Limb (tissue), 2 donors: ENCODE data around the gene NRCAM.
A peak's percentile ranks its signal among the peaks of the same experiment; 100 is the strongest.

ENCODE experiments used
- DNase-seq, 2 donors: peaks; one replicate each; pipeline ENCODE4 v3.0.0-alpha.2; 2016; ENCODE audit errors: extremely low spot score in 2 of 2

NRCAM gene

DNA sequence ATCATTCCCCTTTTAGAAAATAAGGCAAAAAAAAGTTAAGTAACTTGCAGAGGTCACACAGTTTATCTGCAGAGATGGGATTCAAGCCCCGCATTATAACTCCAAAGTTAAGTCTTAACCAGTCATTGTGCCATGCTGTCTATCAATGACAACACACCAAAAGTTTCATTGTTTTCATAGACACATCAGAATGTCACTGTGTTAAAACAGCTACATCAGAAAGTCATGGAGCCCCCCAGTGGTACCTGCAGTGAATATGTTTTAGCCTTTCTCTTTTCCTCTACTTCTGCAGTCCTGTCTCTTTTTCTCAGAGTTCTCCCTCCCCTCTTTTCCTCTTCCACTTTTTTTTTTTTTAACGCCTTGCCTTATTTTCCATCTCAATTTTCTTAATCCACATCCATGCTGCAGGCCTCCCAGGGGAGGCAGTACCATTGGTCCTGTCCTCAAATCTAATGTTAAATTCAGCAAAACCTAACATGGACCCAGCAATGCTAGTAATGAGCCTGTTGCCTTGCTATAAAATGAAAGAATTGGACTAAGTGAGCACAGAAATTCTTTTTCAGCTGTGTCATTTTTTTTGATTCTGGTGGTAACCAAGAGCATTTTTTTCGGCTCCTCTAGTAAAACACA lies 3.8 kb upstream of the NRCAM start:
- peak in 1 of 2 donors; percentile 55 for DNase-seq

DNA sequence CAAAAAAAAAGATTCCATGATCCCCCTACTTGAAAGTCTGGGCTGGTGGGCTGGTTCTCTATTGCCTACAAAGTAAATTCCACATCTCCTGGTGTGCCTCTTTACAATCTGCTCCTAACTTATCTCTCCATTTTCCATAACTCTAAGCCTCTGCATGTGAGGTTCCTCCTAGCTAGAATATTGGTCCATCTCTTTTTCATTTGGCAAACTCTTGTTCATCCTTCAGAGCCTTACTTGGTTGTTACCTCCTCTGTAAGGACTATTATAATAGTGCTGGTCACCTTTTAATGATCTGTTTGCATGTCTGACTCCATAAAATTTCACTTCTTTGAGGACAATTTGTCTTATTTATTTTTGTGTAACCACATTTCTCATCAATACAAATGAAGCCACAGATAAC lies 1.6 kb upstream of the NRCAM start:
- DNase-seq, result no peak

DNA sequence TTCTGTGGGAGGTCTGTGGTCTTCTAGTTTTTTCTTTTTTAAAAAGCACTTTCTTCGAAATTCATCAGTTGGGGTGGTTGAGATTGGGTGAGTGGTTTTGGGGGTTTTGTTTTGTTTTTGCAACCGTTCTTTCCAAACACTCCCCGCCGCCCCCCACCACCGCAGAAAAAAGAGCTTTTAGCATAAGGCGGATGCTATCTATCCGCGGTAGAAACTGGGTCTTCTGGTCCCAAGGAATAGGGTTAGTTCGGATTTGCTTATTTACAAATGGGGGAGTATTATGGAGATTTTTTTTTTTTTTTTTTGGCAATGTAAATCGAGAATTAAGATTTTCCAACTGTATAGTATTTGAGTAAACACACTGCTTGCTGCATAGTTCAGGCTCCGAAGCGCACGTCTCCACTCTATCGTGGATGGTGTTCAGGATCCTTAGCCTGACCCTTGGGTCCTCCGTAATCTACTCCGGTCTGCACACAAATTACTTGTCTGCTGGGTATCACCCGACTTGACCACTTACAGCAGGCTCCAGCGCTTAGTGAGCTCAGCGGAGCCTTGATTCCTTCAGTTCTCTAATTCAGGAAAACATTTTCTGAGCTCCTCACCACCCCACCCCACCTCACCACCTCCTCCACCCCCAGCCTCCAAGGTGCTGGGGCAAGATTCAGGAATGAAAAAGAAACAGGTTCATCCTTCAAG lies 757 bp upstream of the NRCAM start:
- no peak for DNase-seq

DNA sequence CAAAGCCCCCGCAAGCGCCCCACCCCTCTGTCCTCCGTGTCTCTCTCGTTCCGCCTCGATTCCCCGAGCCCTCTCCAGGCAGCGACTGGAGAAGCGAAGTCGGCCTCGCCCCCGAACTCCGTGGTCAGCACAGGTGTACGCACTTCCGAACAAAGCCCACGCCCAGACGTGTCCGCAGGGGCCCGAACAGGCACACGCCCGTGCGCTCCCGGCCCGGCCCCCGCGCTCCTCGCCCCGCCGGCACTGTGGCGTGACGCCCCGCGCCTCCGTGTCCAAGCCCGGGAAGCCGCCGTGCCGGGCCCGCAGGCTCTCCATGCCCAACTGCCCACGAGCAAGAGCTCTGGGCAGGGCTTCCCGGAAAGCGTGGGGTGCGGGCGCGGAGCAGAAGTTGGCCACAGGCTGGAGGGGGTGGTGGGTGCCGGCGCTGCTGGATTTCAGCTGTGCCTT lies 662 bp downstream of the NRCAM start:
- peak in 1 of 2 donors; percentile 65 for DNase-seq

DNA sequence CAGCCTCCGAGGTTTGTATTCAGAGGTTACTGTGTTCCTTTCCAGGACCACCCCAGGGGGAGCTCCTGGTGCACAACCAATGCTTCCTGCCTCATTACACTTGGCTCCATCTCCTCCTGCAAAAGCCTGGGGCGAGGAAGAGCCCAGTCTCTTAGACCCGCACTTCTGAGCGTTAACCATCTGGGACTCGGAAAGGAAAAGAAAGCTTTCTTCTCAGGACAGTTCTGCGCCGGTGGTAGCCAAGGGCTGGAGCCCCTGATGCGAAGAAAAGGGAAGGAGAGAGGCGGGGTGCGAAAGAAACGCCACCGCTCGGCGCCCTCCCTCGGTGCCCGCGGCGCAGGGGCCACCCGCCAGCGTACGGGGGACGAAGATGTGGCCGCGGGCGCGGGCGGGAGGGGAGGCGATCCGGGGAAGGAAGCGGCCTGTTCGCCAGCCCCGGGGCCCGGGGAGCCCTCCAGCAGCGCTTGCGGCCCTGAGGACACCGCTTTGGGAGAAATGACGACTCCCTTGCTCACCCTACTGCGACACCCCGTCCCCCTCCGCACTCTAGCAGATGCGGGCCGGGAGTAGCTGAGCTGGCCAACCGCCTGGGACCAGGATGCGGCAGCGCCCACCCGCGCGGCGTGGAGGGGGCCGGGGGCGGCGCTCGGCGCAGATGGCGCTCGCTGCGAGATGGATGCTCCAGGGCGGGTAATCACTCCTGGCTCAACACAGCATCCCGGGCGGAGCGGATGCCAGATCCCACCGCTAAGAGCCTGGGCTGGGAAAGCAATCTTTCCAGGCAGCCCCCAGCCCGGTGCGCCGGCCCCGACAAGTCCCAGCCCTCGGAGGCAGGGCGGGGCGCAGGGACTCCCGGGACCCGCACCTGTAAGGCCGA lies 1.3 kb downstream of the NRCAM start:
- peak in 1 of 2 donors; percentile 73 for DNase-seq

GRCh38 chr7:108454317-108454673 lies 1.9 kb downstream of the NRCAM start:
- DNase-seq, result no peak

- DNase-seq, result no peak
These were observed 2.9 kb downstream of the NRCAM start for GRCh38 chr7:108453320-108453719.

DNA sequence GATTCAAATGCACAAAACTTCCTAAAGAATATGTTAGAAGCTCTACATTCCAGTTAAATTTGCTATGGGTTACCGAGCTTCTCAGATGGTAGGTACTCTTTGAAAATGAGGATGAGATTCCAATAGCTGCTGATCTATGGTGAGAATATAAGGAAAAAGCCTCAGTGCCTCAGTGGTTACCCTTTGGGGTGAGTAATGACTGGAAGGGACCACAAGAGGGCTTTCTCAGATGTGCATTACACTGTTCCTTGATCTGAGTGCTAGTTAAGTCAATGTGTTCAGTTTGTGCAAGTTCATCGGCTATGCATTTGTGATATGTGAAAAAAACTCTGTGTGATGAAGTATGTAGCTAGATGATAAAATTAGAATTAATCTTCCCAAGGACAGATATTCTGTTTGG lies 3.5 kb downstream of the NRCAM start:
- DNase-seq, result no peak

DNA sequence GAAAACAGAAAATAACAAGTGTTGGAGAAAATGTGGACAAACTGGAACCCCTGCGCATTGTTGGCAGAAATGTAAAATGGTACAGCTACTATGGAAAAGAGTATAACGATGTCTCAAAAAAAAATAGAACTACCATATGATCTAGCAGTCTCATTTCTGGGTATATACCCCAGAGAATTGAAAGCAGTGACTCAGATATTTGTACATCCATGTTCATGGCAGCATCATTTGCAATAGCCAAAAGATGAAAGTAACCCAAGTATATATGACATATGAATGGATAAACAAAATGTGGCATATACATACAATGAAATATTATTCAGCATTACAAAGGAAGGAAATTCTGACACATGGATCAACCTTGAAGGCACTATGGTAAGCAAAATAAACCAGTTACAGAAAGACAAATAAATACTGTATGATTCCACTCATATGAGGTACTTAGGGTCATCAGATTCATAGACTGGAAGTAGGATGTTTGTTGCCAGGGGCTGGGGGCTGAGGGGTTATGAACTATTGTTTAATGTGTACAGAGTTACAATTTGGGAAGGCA lies 4.9 kb downstream of the NRCAM start:
- DNase-seq, result no peak

DNA sequence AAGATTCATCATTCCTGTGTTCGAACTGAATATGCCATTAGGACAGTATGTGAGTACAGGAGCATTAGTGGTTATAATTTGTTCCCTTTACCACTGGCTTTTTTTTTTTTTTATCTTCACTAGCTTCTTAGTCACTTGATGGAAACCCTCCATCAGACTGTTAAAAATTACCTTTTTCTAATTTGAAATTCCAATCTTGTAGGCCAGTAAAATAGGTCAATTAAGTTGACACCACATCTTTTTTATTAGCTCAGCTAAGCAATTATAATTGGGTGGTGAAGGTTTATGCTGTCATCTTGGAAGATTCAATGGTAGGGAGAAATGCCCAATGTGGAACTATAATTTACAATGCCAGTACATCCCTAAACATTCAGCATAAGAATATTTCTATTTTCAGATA lies 6.1 kb downstream of the NRCAM start:
- DNase-seq, result no peak

DNA sequence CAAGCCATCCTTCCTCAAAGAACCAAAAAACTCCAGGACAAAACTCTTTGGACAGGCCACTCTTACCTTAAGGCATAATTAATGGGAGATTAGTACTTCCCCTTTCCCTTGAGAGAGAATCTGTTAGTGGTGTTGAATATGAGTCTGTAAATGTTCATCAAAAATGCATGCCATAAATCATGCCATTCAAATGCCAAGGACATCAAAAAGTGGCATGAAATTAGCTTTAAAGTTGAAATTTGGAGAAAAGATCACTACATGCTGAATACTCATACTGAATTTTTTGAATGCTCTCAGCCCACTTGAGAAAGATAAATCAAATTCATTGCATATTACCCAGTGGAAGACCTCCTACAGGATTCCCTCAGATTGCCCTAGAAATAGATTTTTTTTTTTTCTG lies 6.7 kb downstream of the NRCAM start:
- no peak for DNase-seq

DNA sequence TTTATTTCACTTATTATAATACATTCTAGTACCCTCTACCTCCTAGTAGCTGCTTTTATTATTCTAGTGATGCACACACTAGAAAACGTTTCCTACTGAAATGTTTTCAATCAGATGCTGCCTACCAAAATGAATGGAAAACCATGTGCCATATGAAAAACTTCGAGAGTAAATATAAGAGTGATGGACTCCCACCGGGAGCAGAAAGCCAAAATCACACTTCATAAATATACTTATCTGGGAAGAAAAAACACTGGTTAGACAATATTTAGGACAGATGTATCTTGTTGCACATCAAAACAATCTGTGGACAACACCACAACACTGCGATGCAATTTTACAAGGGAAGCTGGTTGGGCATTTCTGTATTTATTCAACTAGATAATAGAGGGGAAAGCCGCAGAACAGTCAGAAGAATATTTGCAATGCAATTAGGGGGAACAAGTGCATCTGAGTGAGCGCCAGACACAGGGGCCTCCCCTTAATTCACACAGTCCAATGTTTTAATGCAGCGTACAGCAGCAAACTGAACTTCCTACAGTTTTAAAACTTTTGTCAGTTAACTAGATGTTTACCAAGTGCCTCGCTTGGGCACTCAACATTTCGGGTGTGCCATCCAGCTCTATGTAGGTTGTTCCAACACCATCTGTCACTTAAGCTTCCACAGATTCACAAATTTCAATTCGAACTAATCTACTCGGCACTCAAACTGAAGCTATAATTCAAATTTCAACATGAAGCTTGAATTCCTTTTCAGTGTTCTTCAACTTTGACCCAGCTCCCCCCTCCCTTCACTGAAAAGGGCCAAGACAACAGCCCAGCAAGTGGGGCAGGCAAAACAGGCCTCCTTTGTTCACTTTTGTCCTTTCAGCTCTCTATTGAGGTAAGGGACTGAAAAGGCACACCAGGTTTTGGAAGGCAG lies 7.4 kb downstream of the NRCAM start:
- DNase-seq, result no peak

- no peak for DNase-seq
These were observed 14.1 kb downstream of the NRCAM start for GRCh38 chr7:108442039-108442568.

DNA sequence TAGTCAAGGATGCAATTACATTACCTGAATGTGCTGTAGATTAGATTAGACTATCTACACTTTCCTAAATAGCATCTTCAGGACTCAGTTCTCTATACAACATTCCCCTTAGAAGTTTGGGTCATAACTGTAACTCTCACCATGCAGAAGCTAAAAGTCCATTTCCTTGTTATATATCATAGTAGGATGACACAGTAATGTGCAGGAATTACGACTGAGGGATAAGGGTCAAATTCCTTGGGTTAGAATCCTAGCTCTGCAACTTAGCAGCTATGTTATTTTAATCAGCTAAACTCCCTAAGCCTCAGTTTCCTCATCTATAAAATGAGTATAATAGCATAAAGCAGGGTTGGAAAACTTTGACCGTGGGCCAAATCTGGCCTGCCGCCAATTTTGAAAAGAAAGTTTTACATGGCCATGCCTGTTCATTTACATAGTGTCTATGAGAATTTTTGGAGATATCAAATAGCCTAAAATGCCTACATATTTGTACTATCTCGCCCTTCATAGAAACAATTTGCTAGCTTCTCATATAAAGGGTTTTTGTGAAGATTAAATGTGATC lies 14.8 kb downstream of the NRCAM start:
- no peak for DNase-seq

DNA sequence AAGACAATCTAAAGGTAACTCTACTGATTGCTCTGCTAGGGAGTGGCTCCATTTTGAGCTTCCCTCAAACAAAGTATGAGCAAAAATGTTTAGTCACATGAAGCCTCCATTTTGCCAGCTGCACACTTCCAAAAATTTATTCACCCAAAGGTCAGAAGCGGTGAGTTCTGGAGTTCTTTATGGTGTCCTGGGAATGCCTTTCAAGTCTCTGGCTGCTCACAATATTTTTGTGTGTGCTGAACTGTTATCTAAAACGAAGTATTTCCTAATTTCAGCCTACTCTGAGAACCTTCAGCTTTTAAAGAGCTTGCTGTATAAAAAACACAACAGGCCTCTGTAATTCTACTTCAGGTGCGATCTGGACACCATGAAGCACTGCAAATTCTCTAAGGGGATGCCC lies 15.6 kb downstream of the NRCAM start:
- no peak for DNase-seq

- no peak for DNase-seq
These were observed 19.3 kb downstream of the NRCAM start for GRCh38 chr7:108436906-108437305.

DNA sequence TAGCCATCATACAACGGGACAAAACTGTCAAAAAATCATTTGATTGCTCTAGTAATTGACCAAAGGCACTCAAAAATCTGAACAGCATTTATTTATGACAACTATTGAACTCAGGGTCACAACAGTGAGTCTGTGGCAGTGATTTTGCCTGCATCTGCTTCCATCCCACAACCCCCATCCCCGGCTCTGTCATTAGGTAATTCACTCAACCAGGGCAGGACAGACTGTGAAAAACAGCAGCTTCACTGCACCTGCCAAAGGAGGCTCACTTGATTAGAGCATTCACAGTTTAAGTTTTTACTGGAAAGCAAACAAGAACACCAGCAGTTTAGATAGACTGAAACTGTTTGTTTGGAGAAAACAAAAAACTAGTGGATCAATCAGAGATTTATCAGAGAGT lies 22.2 kb downstream of the NRCAM start:
- DNase-seq, result no peak

DNA sequence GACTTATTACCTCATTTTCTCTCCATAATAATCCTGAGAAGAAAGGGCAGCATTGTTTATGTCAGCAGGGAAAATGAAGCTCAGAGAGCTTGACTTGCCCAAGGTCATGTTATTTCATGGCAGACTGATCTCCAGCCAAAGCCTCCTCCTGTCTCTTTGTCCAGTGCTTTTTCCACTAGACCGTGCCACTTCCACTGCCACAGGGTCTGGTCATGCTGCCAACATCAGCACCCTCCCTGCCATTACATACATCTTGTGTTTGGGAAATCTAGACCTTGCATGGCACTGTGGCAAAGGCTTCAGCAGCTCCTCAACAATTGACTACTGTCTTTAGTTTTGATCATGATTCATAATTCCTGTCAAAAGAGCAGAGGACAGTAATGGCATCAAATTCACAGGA lies 25.1 kb downstream of the NRCAM start:
- DNase-seq, result no peak

DNA sequence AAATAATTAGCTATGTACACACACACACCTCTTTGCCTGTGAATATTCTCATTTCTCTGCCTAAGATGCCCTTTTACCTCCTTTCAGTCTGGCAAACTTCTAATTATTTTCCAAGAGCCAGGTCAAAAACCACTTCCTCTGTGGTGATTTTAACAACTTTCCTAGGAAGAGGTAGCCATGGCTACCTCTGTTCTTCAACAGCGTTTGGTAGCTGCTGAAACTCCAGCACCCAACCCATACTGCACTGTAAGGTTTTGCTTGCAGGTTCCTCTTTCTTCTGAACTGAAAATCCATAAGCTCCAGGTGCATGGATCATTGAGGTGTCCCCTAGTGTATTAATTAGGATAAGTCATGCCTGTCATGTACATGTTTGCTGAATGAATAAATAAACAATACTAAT lies 25.6 kb downstream of the NRCAM start:
- no peak for DNase-seq

DNA sequence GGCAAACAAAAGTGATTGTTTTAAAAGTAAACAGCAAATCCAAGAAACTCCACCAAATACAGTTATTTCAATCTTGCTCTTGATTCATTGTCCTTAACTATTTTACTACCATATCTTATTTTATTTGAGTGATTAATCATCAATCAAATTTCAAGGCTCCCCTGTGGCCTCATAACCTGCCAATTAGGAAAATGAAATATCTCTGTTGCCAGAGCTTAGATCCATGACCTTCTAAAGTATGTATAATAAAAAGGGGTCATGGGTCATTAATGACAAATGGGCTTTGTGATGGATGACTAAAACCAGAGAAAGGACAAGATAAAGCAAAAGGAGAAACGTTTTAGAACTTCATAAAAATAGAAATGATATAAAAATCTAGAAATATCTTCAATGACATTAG lies 28.5 kb downstream of the NRCAM start:
- no peak for DNase-seq
